GM23248 (cell line): ENCODE measurements around the gene LGALS3. TPM values are rescaled to one million over a fixed set of nuclear protein-coding genes. Genes with fewer than 3 reads are reported as not detected.

ENCODE experiments used
- DNase-seq: peaks from one replicate; pipeline ENCODE4 v3.0.0-alpha.2; 2015
- H2AFZ ChIP-seq: fragments of 200-600 bp; sonication (generic); 2 replicates; pipeline ENCODE4 v1.6.1; 2016; ENCODE audit warnings: antibody characterized with exemption
- H3F3A ChIP-seq: fragments of 200-600 bp; sonication (generic); 2 replicates; pipeline ENCODE4 v1.6.1; 2016; ENCODE audit warnings: mild to moderate bottlenecking, antibody characterized with exemption, mixed run types; ENCODE audit not compliant: insufficient read depth
- H3K27ac ChIP-seq: fragments of 200-600 bp; sonication (generic); 2 replicates; pipeline ENCODE4 v1.5.1; 2016; ENCODE audit warnings: mild to moderate bottlenecking
- H3K27me3 ChIP-seq: fragments of 200-600 bp; sonication (generic); replicated peaks from 2 replicates; pipeline ENCODE4 v1.6.1; 2016; ENCODE audit warnings: mild to moderate bottlenecking; ENCODE audit not compliant: insufficient read depth
- H3K36me3 ChIP-seq: fragments of 200-600 bp; sonication (generic); 2 replicates; pipeline ENCODE4 v1.6.1; 2016; ENCODE audit warnings: low read depth, mild to moderate bottlenecking
- H3K4me1 ChIP-seq: fragments of 200-600 bp; sonication (generic); 2 replicates; pipeline ENCODE4 v1.6.1; 2016; ENCODE audit warnings: mild to moderate bottlenecking; ENCODE audit not compliant: insufficient read depth
- H3K4me2 ChIP-seq: fragments of 200-600 bp; sonication (generic); one replicate; pipeline ENCODE4 v1.6.1; 2016; ENCODE audit warnings: mild to moderate bottlenecking; ENCODE audit not compliant: unreplicated experiment
- H3K4me3 ChIP-seq: fragments of 200-600 bp; sonication (generic); 2 replicates; pipeline ENCODE4 v1.5.1; 2016; ENCODE audit warnings: mild to moderate bottlenecking
- H3K79me2 ChIP-seq: fragments of 200-600 bp; sonication (generic); 2 replicates; pipeline ENCODE4 v1.6.1; 2016; ENCODE audit warnings: mild to moderate bottlenecking; ENCODE audit not compliant: insufficient read depth
- H3K9ac ChIP-seq: fragments of 200-600 bp; sonication (generic); 2 replicates; pipeline ENCODE4 v1.6.1; 2016; ENCODE audit warnings: mild to moderate bottlenecking
- H3K9me2 ChIP-seq: fragments of 200-600 bp; sonication (generic); 2 replicates; pipeline ENCODE4 v1.6.1; 2016; ENCODE audit warnings: mixed run types, mild to moderate bottlenecking, moderate library complexity; ENCODE audit not compliant: insufficient read depth
- H3K9me3 ChIP-seq: fragments of 200-600 bp; sonication (generic); one replicate; pipeline ENCODE4 v1.6.1; 2017; ENCODE audit warnings: low read depth
- H4K20me1 ChIP-seq: fragments of 200-600 bp; sonication (generic); 2 replicates; pipeline ENCODE4 v1.6.0; 2016; ENCODE audit not compliant: insufficient read depth
- EZH2 ChIP-seq: fragments of 200-600 bp; sonication (generic); IDR thresholded peaks from 2 replicates; pipeline ENCODE4 v1.6.1; 2018; ENCODE audit warnings: antibody characterized with exemption, mild to moderate bottlenecking; ENCODE audit not compliant: insufficient read depth, poor library complexity, severe bottlenecking
- EZH2phosphoT487 ChIP-seq: fragments of 200-600 bp; sonication (generic); IDR thresholded peaks from 2 replicates; pipeline ENCODE4 v1.6.1; 2018; ENCODE audit warnings: antibody characterized with exemption, moderate library complexity, mild to moderate bottlenecking, low read depth; ENCODE audit not compliant: insufficient read depth
- WGBS, 2 experiments: methylation state at CpG; one replicate each; pipeline ENCODE4 v1.1.6; 2015 to 2017; ENCODE audit warnings: low lambda C conversion rate in 2 of 2, low coverage in 1 of 2; ENCODE audit errors: missing lambda C conversion rate in 2 of 2; 5-methylcytosine and 5-hydroxymethylcytosine counted together
- in situ Hi-C: fragments of 300-500 bp; cut with MboI; formaldehyde crosslinking; loops from 2 replicates; pipeline ENCODE4 v1.15.0; 2020
- polyA plus RNA-seq: library from polyadenylated mRNA; unstranded; fragments of >200 nt; fragmentation: Nextera tagmentation; extraction: Ambion mirVana; gene quantifications from 2 replicates; pipeline ENCODE4 v1.2.1, GENCODE V29; 2016
- total RNA-seq: library from RNA; depleted of rRNA; stranded (reverse); fragments of >200 nt; shearing (Covaris generic); gene quantifications from 2 replicates; pipeline ENCODE4 v1.2.3, GENCODE V29; 2014

Gene LGALS3
- total and polyA plus RNA-seq, 2 experiments from 2014 or later, result 363 to 541 TPM

- Histone ChIP-seq H2AFZ (peak overlapping the region; percentile 66), H3K27me3 (no peaks in the 10 kb centered on the region), H3F3A (peaks cover 37% of the 10 kb centered on the region), H3K4me1 (peaks cover 45% of the 10 kb centered on the region), H3K4me2 (peak overlapping the region; percentile 80), H3K4me3 (peak overlapping the region; percentile 55), H3K27ac (peak overlapping the region; percentile 100), H3K79me2 (no peaks in the 10 kb centered on the region), H3K9me2 (no peaks in the 10 kb centered on the region), H3K9ac (peak overlapping the region; percentile 93), H3K9me3 (no peaks in the 10 kb centered on the region), H3K36me3 (no peaks in the 10 kb centered on the region), H4K20me1 (no peaks in the 10 kb centered on the region)
- DNase-seq, result peak; percentile 99
- TF ChIP-seq EZH2, result no peak
- TF ChIP-seq EZH2phosphoT487, result no peak
- in situ Hi-C loops, result no loop called here
- 1 to 2% methylated on average over 19 of the region's 19 CpGs for WGBS, 2 experiments
These were observed 21.1 kb upstream of the LGALS3 start for GRCh38 chr14:55107766-55108554.

DNA sequence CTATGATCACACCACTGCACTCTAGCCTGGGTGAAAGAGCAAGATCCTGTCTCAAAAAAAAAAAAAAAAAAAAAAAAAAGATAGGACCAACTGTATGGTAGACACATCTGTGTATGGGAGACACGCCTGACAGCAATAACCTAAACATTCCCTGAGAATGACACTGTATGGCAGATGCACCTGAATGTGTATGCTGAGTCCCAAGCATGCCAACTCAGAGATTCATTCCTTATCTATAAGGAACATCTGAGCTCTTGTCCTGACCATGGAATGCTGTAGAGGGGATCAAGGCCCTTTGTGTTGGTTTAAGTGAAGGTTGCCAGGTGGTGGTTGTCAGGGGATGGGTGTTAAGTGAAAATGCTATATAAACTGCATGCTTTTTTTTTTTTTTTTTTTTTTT lies 19.2 kb upstream of the LGALS3 start:
- H4K20me1 ChIP-seq, result no peaks in the 10 kb centered on the region
- H3K4me2 ChIP-seq, result no peak overlapping the region
- H3K4me1 ChIP-seq, result peaks cover 29% of the 10 kb centered on the region
- H3F3A ChIP-seq, result peaks cover 20% of the 10 kb centered on the region
- H3K4me3 ChIP-seq, result no peak overlapping the region
- TF ChIP-seq EZH2, result no peak
- no peaks in the 10 kb centered on the region for H3K27me3 ChIP-seq
- no peaks in the 10 kb centered on the region for H3K36me3 ChIP-seq
- no peak overlapping the region for H2AFZ ChIP-seq
- no peaks in the 10 kb centered on the region for H3K79me2 ChIP-seq
- in situ Hi-C loops, result no loop called here
- no peaks in the 10 kb centered on the region for H3K9me2 ChIP-seq
- no peak overlapping the region for H3K9ac ChIP-seq
- H3K9me3 ChIP-seq, result no peaks in the 10 kb centered on the region
- H3K27ac ChIP-seq, result no peak overlapping the region
- DNase-seq, result no peak
- 97 to 100% methylated on average over 1 of the region's 1 CpG for WGBS, 2 experiments

- no peaks in the 10 kb centered on the region for H3K9me2 ChIP-seq
- no peaks in the 10 kb centered on the region for H3K9me3 ChIP-seq
- H4K20me1 ChIP-seq, result no peaks in the 10 kb centered on the region
- no peak overlapping the region for H3K4me3 ChIP-seq
- no peaks in the 10 kb centered on the region for H3K27me3 ChIP-seq
- H3K79me2 ChIP-seq, result no peaks in the 10 kb centered on the region
- in situ Hi-C loops, result no loop called here
- peaks cover 20% of the 10 kb centered on the region for H3F3A ChIP-seq
- 93 to 96% methylated on average over 10 of the region's 10 CpGs for WGBS, 2 experiments
- no peak for DNase-seq
- H3K9ac ChIP-seq, result no peak overlapping the region
- peaks cover 28% of the 10 kb centered on the region for H3K4me1 ChIP-seq
- no peaks in the 10 kb centered on the region for H3K36me3 ChIP-seq
- no peak overlapping the region for H3K4me2 ChIP-seq
- no peak overlapping the region for H3K27ac ChIP-seq
- no peak overlapping the region for H2AFZ ChIP-seq
- TF ChIP-seq EZH2, result no peak
- no peak for TF ChIP-seq EZH2phosphoT487
These were observed 17.8 kb upstream of the LGALS3 start for GRCh38 chr14:55111122-55111708.

DNA sequence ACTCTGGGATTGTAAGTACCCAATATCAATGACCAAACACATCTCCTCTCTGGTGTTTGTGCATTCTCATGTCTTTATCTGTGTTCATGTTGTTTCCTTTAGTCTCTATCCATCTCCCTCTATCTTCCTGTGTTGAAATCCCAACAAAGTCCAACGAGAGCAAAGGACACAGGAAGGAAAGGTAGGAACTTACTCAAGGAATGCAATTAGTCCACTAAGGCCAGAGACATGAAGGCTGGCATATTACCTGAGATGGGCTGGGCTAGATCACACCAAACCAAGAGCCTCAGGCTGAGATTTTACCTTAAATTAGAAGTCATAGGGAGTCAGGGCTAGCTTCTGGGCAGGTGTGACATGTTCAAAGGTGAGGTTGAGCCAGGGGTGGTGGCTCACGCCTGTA lies 14.3 kb upstream of the LGALS3 start:
- H3K36me3 ChIP-seq, result no peaks in the 10 kb centered on the region
- H3K4me2 ChIP-seq, result no peak overlapping the region
- no peaks in the 10 kb centered on the region for H3K27me3 ChIP-seq
- no peaks in the 10 kb centered on the region for H4K20me1 ChIP-seq
- TF ChIP-seq EZH2phosphoT487 (no peak), EZH2 (no peak)
- no peak for DNase-seq
- 91 to 92% methylated on average over 2 of the region's 2 CpGs for WGBS, 2 experiments
- H2AFZ ChIP-seq, result no peak overlapping the region
- in situ Hi-C loops, result no loop called here
- no peaks in the 10 kb centered on the region for H3K9me3 ChIP-seq
- H3K9me2 ChIP-seq, result no peaks in the 10 kb centered on the region
- H3F3A ChIP-seq, result no peaks in the 10 kb centered on the region
- H3K4me1 ChIP-seq, result 0 out of 2 replicates have a peak, but pooled peaks cover 5% of the 10 kb centered on the region
- no peaks in the 10 kb centered on the region for H3K79me2 ChIP-seq
- no peak overlapping the region for H3K4me3 ChIP-seq
- H3K27ac ChIP-seq, result no peak overlapping the region
- no peak overlapping the region for H3K9ac ChIP-seq
